Measurements from ENCODE around the gene TXNDC16.

Gene TXNDC16

DNA sequence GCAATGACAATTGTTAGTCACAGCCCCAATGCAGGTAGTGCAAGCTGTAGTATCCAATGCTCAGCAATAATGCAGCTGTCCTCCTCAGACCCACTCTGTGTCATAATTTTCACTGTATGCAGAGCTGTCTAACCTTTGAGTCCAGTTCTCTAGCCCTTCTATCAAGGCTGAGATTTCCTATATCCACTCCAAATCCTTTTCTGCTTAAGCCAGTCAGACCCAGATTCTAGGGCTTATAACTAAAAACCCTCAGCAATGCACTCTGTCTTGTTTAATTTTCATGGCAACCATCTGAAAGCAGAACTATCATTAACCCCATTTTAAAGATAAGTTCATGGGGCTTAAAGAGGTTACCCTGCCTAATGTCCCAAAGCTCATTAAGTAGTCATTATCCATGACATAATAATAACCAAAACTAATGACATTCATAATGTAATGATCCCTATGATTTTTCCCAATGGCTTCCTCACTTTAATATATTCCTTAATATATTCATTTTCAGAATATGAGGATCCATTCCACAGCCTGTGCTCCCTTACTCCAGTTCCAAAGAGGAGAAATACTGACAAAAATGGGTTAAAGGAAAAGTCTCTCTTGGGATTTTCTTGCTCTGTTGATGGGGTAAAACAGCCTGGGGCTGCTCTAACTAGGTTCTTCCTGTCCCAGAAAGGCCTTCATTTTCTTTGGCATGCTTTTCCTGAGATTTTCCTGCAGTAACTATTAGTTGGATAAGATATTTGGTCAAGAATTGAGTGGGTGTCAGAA lies 29.5 kb downstream of the TXNDC16 start:
- Histone ChIP-seq H3K9ac (ENCODE audit: low read length) (no peak overlapping the region), H3K27ac (ENCODE audit: low read length) (no peak overlapping the region), H3K79me2 (ENCODE audit: low read length) (no peaks in the 10 kb centered on the region), H3K9me2 (replicated peaks; ENCODE audit: insufficient read depth, low read length) (no peaks in the 10 kb centered on the region), H3K36me3 (replicated peaks; ENCODE audit: insufficient read depth, low read length) (no peaks in the 10 kb centered on the region), H3K9me3 (replicated peaks; ENCODE audit: insufficient read depth, low read length) (no peaks in the 10 kb centered on the region), H3K4me3 (ENCODE audit: low read length) (no peak overlapping the region), H3K27me3 (replicated peaks; ENCODE audit: insufficient read depth, low read length) (no peaks in the 10 kb centered on the region), H3K4me2 (ENCODE audit: low read depth, low read length) (no peak overlapping the region), H3K4me1 (ENCODE audit: low read length) (no peaks in the 10 kb centered on the region), H4K20me1 (ENCODE audit: insufficient read depth, low read length) (no peaks in the 10 kb centered on the region), H3F3A (ENCODE audit: insufficient read depth, low read length) (no peaks in the 10 kb centered on the region), H2AFZ (ENCODE audit: low read length) (no peak overlapping the region)
- TF ChIP-seq, protein P1, sequence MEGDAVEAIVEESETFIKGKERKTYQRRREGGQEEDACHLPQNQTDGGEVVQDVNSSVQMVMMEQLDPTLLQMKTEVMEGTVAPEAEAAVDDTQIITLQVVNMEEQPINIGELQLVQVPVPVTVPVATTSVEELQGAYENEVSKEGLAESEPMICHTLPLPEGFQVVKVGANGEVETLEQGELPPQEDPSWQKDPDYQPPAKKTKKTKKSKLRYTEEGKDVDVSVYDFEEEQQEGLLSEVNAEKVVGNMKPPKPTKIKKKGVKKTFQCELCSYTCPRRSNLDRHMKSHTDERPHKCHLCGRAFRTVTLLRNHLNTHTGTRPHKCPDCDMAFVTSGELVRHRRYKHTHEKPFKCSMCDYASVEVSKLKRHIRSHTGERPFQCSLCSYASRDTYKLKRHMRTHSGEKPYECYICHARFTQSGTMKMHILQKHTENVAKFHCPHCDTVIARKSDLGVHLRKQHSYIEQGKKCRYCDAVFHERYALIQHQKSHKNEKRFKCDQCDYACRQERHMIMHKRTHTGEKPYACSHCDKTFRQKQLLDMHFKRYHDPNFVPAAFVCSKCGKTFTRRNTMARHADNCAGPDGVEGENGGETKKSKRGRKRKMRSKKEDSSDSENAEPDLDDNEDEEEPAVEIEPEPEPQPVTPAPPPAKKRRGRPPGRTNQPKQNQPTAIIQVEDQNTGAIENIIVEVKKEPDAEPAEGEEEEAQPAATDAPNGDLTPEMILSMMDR (IDR thresholded peaks at IDR 0.05; ENCODE audit: low read length), result no peak
- TF ChIP-seq EZH2phosphoT487 (IDR thresholded peaks at IDR 0.05; ENCODE audit: low read length), result no peak
- TF ChIP-seq EZH2 (optimal IDR thresholded peaks at IDR 0.05; ENCODE audit: low read depth, low read length), result no peak
- no peak for DNase-seq

DNA sequence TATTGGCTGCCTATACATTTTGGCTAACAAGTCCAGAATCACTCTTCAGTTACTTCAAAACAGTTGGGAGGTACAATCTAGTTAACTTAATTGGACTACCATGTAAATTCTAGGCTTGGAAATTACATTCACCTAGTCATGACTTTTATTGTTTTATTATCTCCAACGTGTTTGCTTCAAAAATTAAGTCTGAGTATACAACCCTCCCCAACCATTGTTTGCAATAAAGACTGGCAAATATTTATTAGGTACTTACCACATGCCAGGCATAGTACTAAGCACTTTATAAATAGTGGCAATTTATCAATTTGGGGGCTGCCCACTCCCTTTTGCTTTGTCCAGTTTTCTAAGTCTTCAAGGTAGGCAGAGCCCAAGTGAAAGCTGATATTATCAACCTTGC lies 30.3 kb downstream of the TXNDC16 start:
- no peak overlapping the region for H3K4me2 ChIP-seq (ENCODE audit: low read depth, low read length)
- H3K79me2 ChIP-seq (ENCODE audit: low read length), result no peaks in the 10 kb centered on the region
- H3K4me3 ChIP-seq (ENCODE audit: low read length), result no peak overlapping the region
- no peak overlapping the region for H2AFZ ChIP-seq (ENCODE audit: low read length)
- no peaks in the 10 kb centered on the region for H4K20me1 ChIP-seq (ENCODE audit: insufficient read depth, low read length)
- no peak overlapping the region for H3K9ac ChIP-seq (ENCODE audit: low read length)
- no peaks in the 10 kb centered on the region for H3K36me3 ChIP-seq (replicated peaks; ENCODE audit: insufficient read depth, low read length)
- H3K27me3 ChIP-seq (replicated peaks; ENCODE audit: insufficient read depth, low read length), result no peaks in the 10 kb centered on the region
- no peaks in the 10 kb centered on the region for H3K9me2 ChIP-seq (replicated peaks; ENCODE audit: insufficient read depth, low read length)
- no peak overlapping the region for H3K27ac ChIP-seq (ENCODE audit: low read length)
- H3K9me3 ChIP-seq (replicated peaks; ENCODE audit: insufficient read depth, low read length), result no peaks in the 10 kb centered on the region
- TF ChIP-seq EZH2phosphoT487 (IDR thresholded peaks at IDR 0.05; ENCODE audit: low read length), result no peak
- no peak for TF ChIP-seq EZH2 (optimal IDR thresholded peaks at IDR 0.05; ENCODE audit: low read depth, low read length)
- TF ChIP-seq, protein P1 (IDR thresholded peaks at IDR 0.05; ENCODE audit: low read length), result no peak
- H3K4me1 ChIP-seq (ENCODE audit: low read length), result no peaks in the 10 kb centered on the region
- no peaks in the 10 kb centered on the region for H3F3A ChIP-seq (ENCODE audit: insufficient read depth, low read length)
- DNase-seq, result no peak

DNA sequence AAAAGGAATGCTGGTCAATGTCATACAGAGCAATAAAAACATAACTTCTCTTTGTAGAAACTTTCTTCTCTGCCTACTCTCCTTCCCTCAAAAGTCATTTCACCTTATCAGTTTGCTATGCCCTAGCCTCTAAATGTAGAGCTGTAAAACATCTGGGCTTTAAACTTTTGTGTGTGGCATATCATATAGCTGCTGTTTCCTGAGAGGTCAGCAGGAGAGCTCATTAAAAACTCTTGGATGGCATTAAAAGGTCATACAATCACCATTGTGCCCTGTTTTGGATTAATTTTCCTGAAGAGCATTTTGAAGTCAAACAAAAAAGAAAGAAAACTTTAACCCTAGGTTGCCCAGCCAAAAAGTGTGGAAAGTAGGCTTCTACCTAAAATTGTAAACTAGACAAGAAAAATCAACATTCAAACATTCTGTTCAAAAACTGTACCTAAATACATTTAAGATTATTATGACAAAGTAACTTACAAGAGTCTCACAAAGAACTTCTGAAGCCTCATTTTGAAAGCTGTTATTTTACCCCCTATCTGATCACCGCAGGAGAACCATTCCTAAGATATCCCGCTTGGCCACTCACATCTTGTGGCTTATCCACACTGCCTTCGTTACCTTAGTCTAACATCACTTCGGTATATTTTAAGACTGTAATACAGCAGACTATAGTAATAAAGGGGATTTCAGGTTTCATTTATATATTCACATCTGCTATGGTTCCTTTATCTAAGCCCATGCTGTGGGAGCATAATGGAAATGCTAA lies 38.1 kb downstream of the TXNDC16 start:
- no peaks in the 10 kb centered on the region for H3F3A ChIP-seq (ENCODE audit: insufficient read depth, low read length)

More for the DNA sequence above, 38.1 kb downstream of the TXNDC16 start:
- Histone ChIP-seq H3K4me2 (ENCODE audit: low read depth, low read length) (no peak overlapping the region), H3K79me2 (ENCODE audit: low read length) (no peaks in the 10 kb centered on the region), H3K9me2 (replicated peaks; ENCODE audit: insufficient read depth, low read length) (no peaks in the 10 kb centered on the region), H3K4me3 (ENCODE audit: low read length) (no peak overlapping the region), H3K4me1 (ENCODE audit: low read length) (no peaks in the 10 kb centered on the region), H3K27me3 (replicated peaks; ENCODE audit: insufficient read depth, low read length) (no peaks in the 10 kb centered on the region), H4K20me1 (ENCODE audit: insufficient read depth, low read length) (no peaks in the 10 kb centered on the region), H3K36me3 (replicated peaks; ENCODE audit: insufficient read depth, low read length) (no peaks in the 10 kb centered on the region), H3K9ac (ENCODE audit: low read length) (no peak overlapping the region), H2AFZ (ENCODE audit: low read length) (no peak overlapping the region), H3K27ac (ENCODE audit: low read length) (no peak overlapping the region), H3K9me3 (replicated peaks; ENCODE audit: insufficient read depth, low read length) (no peaks in the 10 kb centered on the region)
- TF ChIP-seq EZH2phosphoT487 (IDR thresholded peaks at IDR 0.05; ENCODE audit: low read length), result no peak
- TF ChIP-seq EZH2 (optimal IDR thresholded peaks at IDR 0.05; ENCODE audit: low read depth, low read length), result no peak
- TF ChIP-seq, protein P1 (IDR thresholded peaks at IDR 0.05; ENCODE audit: low read length), result no peak
- DNase-seq, result no peak
